B cell (primary cell): ENCODE data around the gene KRTAP12-4. TPM values are rescaled to one million over a fixed set of nuclear protein-coding genes. Genes with fewer than 3 reads are reported as not detected.

Experiments
- ATAC-seq: fragments of 200-7000 bp; cut with Tn5 transposase; one replicate; pipeline ENCODE4 v1.10.0; 2021; ENCODE audit warnings: low read depth, mild to moderate bottlenecking, moderate number of reproducible peaks, moderate library complexity
- CTCF ChIA-PET: fragments of 350-600 bp; sonication (Branson Sonifier 250); formaldehyde crosslinking; loops from one replicate; lab custom pipeline; 2021; ENCODE audit warnings: antibody characterized with exemption, inconsistent platforms; lab: Charles Lee
- POLR2A ChIA-PET: fragments of 350-600 bp; sonication (Branson Sonifier 250); formaldehyde crosslinking; loops from one replicate; lab custom pipeline; 2021; ENCODE audit warnings: antibody characterized with exemption; lab: Charles Lee
- DNase-seq: peaks from one replicate; pipeline ENCODE4 v3.0.0; 2013
- H2AFZ ChIP-seq: 2 replicates; pipeline ENCODE4 v1.6.1; 2012; ENCODE audit warnings: mild to moderate bottlenecking, low read depth, low read length; ENCODE audit not compliant: insufficient read depth, poor library complexity, severe bottlenecking
- H3K27ac ChIP-seq, 2 donors: 1 replicate in 1 of 2; 2 replicates in 1 of 2; pipeline ENCODE4 v1.5.1; 2012 to 2013; ENCODE audit warnings: low read length in 2 of 2, mild to moderate bottlenecking in 2 of 2, moderate library complexity in 1 of 2
- H3K27me3 ChIP-seq, 4 experiments: fragments of 200-600 bp in 1 of 4; sonication (generic) in 1 of 4; replicated peaks in 1 of 4; 1 replicate in 2 of 4; 2 replicates in 2 of 4; pipeline versions ENCODE4 v1.6.1 to v1.7.0; 2013 to 2016; ENCODE audit warnings: low read length in 3 of 4, mild to moderate bottlenecking in 2 of 4, mixed read lengths in 1 of 4, moderate library complexity in 1 of 4; ENCODE audit not compliant: insufficient read depth in 4 of 4, control insufficient read depth in 3 of 4; ENCODE audit errors: control extremely low read depth in 1 of 4
- H3K36me3 ChIP-seq, 2 experiments: replicated peaks in 1 of 2; 1 replicate in 1 of 2; 2 replicates in 1 of 2; pipeline versions ENCODE4 v1.6.1 to v1.7.1; 2013; ENCODE audit warnings: low read length in 1 of 2; ENCODE audit not compliant: insufficient read depth in 2 of 2, control insufficient read depth in 1 of 2; ENCODE audit errors: control extremely low read depth in 1 of 2, extremely low read depth in 1 of 2
- H3K4me1 ChIP-seq, 2 donors: fragments of 200-600 bp in 1 of 2; sonication (generic) in 1 of 2; 1 replicate in 1 of 2; 2 replicates in 1 of 2; pipeline versions ENCODE4 v1.5.1 to v1.6.1; 2013 to 2017; ENCODE audit warnings: low read length in 2 of 2; ENCODE audit not compliant: control insufficient read depth in 2 of 2, insufficient read depth in 2 of 2
- H3K4me2 ChIP-seq: replicated peaks from 2 replicates; pipeline ENCODE3; 2012; ENCODE audit warnings: mild to moderate bottlenecking, low read depth, low read length; ENCODE audit not compliant: poor library complexity, severe bottlenecking
- H3K4me3 ChIP-seq, 5 experiments: fragments of 200-600 bp in 1 of 5; sonication (generic) in 1 of 5; 1 replicate in 3 of 5; 2 replicates in 2 of 5; pipeline versions ENCODE4 v1.5.1 to v1.7.0; 2011 to 2016; ENCODE audit warnings: low read length in 4 of 5, mild to moderate bottlenecking in 4 of 5, low read depth in 2 of 5, control low read depth in 1 of 5, moderate library complexity in 1 of 5; ENCODE audit not compliant: insufficient read depth in 1 of 5; ENCODE audit errors: control extremely low read depth in 1 of 5, extremely low read depth in 1 of 5
- H3K79me2 ChIP-seq: fragments of 200-600 bp; sonication (generic); one replicate; pipeline ENCODE4 v1.6.0; 2016; ENCODE audit warnings: low read length; ENCODE audit not compliant: control insufficient read depth, insufficient read depth
- H3K9ac ChIP-seq: fragments of 200-600 bp; sonication (generic); 2 replicates; pipeline ENCODE4 v1.6.1; 2017; ENCODE audit warnings: mild to moderate bottlenecking, low read length, moderate library complexity
- H3K9me3 ChIP-seq, 3 donors: one replicate each; pipeline versions ENCODE4 v1.6.1 to v1.7.1; 2013; ENCODE audit warnings: low read length in 2 of 3; ENCODE audit not compliant: control insufficient read depth in 2 of 3, insufficient read depth in 1 of 3; ENCODE audit errors: control extremely low read depth in 1 of 3
- H4K20me1 ChIP-seq: 2 replicates; pipeline ENCODE4 v1.6.0; 2012; ENCODE audit warnings: mild to moderate bottlenecking, low read length; ENCODE audit not compliant: insufficient read depth, control insufficient read depth, poor library complexity, severe bottlenecking
- H3K27ac Mint-ChIP-seq: one replicate; pipeline ENCODE4 v1.8.0; 2021; ENCODE audit warnings: mixed read lengths
- H3K27me3 Mint-ChIP-seq: one replicate; pipeline ENCODE4 v1.8.0; 2021; ENCODE audit warnings: mixed read lengths
- H3K4me1 Mint-ChIP-seq: one replicate; pipeline ENCODE4 v1.8.0; 2021; ENCODE audit warnings: mixed read lengths
- H3K4me3 Mint-ChIP-seq: one replicate; pipeline ENCODE4 v1.8.0; 2021; ENCODE audit warnings: mixed read lengths
- H3K9me3 Mint-ChIP-seq: one replicate; pipeline ENCODE4 v1.8.0; 2022; ENCODE audit warnings: mixed read lengths; ENCODE audit not compliant: insufficient read depth
- CTCF ChIP-seq: fragments of 200-600 bp; IDR thresholded peaks from one replicate; pipeline ENCODE4 v1.8.0; 2022; ENCODE audit warnings: antibody characterized with exemption, mild to moderate bottlenecking
- EZH2 ChIP-seq: IDR thresholded peaks from 2 replicates; pipeline ENCODE4 v1.6.1; 2012; ENCODE audit warnings: borderline replicate concordance, low read depth, mild to moderate bottlenecking, moderate library complexity, low read length; ENCODE audit not compliant: insufficient read depth, poor library complexity, severe bottlenecking
- WGBS: methylation state at CpG from one replicate; pipeline ENCODE4 v1.1.5; 2013; ENCODE audit warnings: missing lambda C conversion rate; ENCODE audit not compliant: insufficient coverage; 5-methylcytosine and 5-hydroxymethylcytosine counted together
- intact Hi-C: fragments of 100-400 bp; cut with micrococcal nuclease; formaldehyde crosslinking; loops from one replicate; pipeline ENCODE4 v1.10.0; 2022
- polyA plus RNA-seq: library from polyadenylated mRNA; depleted of rRNA; stranded (reverse); fragments of >200 nt; gene quantifications from 2 replicates; pipeline ENCODE4 v1.2.3, GENCODE V29; 2012
- total RNA-seq, 2 donors: library from RNA; stranded (reverse); fragments of 120-200 nt in 1 of 2; gene quantifications; 1 replicate in 1 of 2; 2 replicates in 1 of 2; pipeline versions ENCODE4 v1.2.3 to v1.2.4, GENCODE V29; 2013 to 2022

The KRTAP12-4 gene
- total and polyA plus RNA-seq, 2 donors (not counting 1 experiment from before 2014, with no cell fraction given) = not detected

GRCh38 chr21:44649521-44650100 is 4.8 kb downstream of the KRTAP12-4 start:
- no peak for TF ChIP-seq CTCF
- TF ChIP-seq EZH2 = no peak
- H3K27ac Mint-ChIP-seq = no peak overlapping the region
- Histone ChIP-seq H3K27me3 (peaks cover 0 to 2% (median 0%) of the 10 kb centered on the region in 4 experiments), H3K79me2 (no peaks in the 10 kb centered on the region), H3K27ac (no peak overlapping the region), H3K4me1 (no peaks in the 10 kb centered on the region), H3K36me3 (no peaks in the 10 kb centered on the region), H3K4me2 (no peak overlapping the region), H3K9ac (no peak overlapping the region), H2AFZ (no peak overlapping the region), H3K9me3 (peaks cover 0 to 15% (median 0%) of the 10 kb centered on the region in 3 donors), H3K4me3 (no peak overlapping the region), H4K20me1 (no peaks in the 10 kb centered on the region)
- ATAC-seq = no peak
- ChIA-PET CTCF (no interaction called here), POLR2A (no interaction called here)
- H3K9me3 Mint-ChIP-seq = peaks cover 5% of the 10 kb centered on the region
- H3K27me3 Mint-ChIP-seq = peaks cover 9% of the 10 kb centered on the region
- intact Hi-C loops = no loop called here
- DNase-seq = no peak
- 93% methylated on average over 14 of the region's 18 CpGs for WGBS
- no peak overlapping the region for H3K4me3 Mint-ChIP-seq
- H3K4me1 Mint-ChIP-seq = no peaks in the 10 kb centered on the region

GRCh38 chr21:44648557-44649311 is 5.7 kb downstream of the KRTAP12-4 start:
- ChIA-PET CTCF (no interaction called here), POLR2A (no interaction called here)
- TF ChIP-seq EZH2 (no peak), CTCF (no peak)
- no peaks in the 10 kb centered on the region for H3K4me1 Mint-ChIP-seq
- intact Hi-C loops = no loop called here
- Histone ChIP-seq H3K27me3 (peaks cover 0 to 2% (median 0%) of the 10 kb centered on the region in 4 experiments), H3K4me1 (no peaks in the 10 kb centered on the region), H3K4me3 (no peak overlapping the region), H2AFZ (no peak overlapping the region), H3K36me3 (no peaks in the 10 kb centered on the region), H3K79me2 (no peaks in the 10 kb centered on the region), H3K27ac (no peak overlapping the region), H3K9me3 (peaks cover 0 to 10% (median 4%) of the 10 kb centered on the region in 3 donors), H3K9ac (no peak overlapping the region), H4K20me1 (no peaks in the 10 kb centered on the region), H3K4me2 (no peak overlapping the region)
- H3K9me3 Mint-ChIP-seq = peaks cover 7% of the 10 kb centered on the region
- ATAC-seq (no peak), DNase-seq (no peak)
- H3K27me3 Mint-ChIP-seq = peaks cover 7% of the 10 kb centered on the region
- H3K4me3 Mint-ChIP-seq = no peak overlapping the region
- 87% methylated on average over 32 of the region's 33 CpGs for WGBS
- no peak overlapping the region for H3K27ac Mint-ChIP-seq
